Uterus (tissue), 2 donors: Measurements from ENCODE around the gene MISP.

ENCODE experiments used
- POLR2A ChIP-seq, 2 donors: fragments of 450-650 bp; IDR thresholded peaks; one replicate each; pipeline ENCODE4 v1.6.1; 2016; ENCODE audit warnings: antibody characterized with exemption in 2 of 2, mild to moderate bottlenecking in 1 of 2, moderate library complexity in 1 of 2
- TF ChIP-seq, protein P1 (sequence below), 4 experiments: fragments of 200-600 bp in 2 of 4; fragments of 450-650 bp in 2 of 4; sonication (generic) in 2 of 4; IDR thresholded peaks; one replicate each; pipeline ENCODE4 v1.5.1; 2016 to 2019; ENCODE audit warnings: antibody characterized with exemption in 4 of 4, mild to moderate bottlenecking in 2 of 4, moderate library complexity in 1 of 4

DNA sequence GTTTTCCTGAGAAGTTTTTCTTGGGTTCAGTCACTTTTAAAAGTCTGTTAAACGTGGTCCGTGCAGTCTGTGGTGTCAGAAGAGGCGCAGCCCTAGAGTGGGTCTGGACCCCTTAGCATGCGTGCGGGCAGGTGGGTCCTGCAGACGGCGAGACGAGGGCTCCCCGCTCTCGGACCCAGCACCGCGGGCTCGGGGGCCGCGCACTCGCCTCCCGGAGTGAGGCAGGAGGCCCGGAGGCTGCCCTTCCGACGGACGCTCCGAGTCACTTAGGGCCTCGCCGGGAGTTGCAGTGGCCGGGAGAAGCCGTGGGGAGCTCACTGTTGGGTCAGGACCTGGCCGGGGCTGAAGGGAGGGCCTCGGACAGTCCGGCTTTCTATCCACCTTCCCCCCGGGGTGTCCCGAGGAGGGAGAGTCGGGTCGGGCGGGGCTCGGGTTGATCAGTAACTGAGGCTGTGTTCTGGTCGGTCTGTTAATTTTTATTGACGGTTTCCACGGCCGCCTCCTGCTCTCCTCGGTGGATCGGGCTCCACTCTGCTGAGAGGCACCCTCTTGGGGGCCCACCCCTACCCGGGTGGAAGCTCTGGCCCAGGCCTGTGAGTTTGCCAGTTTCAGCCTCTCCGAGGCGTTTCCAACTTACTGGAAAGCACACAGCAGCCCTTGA is 47.6 kb downstream of the MISP start:
- TF ChIP-seq POLR2A (IDR thresholded peaks at IDR 0.05), result no peak
- TF ChIP-seq, protein P1, sequence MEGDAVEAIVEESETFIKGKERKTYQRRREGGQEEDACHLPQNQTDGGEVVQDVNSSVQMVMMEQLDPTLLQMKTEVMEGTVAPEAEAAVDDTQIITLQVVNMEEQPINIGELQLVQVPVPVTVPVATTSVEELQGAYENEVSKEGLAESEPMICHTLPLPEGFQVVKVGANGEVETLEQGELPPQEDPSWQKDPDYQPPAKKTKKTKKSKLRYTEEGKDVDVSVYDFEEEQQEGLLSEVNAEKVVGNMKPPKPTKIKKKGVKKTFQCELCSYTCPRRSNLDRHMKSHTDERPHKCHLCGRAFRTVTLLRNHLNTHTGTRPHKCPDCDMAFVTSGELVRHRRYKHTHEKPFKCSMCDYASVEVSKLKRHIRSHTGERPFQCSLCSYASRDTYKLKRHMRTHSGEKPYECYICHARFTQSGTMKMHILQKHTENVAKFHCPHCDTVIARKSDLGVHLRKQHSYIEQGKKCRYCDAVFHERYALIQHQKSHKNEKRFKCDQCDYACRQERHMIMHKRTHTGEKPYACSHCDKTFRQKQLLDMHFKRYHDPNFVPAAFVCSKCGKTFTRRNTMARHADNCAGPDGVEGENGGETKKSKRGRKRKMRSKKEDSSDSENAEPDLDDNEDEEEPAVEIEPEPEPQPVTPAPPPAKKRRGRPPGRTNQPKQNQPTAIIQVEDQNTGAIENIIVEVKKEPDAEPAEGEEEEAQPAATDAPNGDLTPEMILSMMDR (IDR thresholded peaks at IDR 0.05), result no peak
